Thoracic aorta (tissue), 2 donors: ENCODE measurements around the gene DDX25. TPM values are rescaled to one million over a fixed set of nuclear protein-coding genes. Genes with fewer than 3 reads are reported as not detected.

Experiments
- ATAC-seq: fragments of 150-250 bp; one replicate; pipeline ENCODE4 v1.8.0; 2017; ENCODE audit warnings: low read depth; ENCODE audit not compliant: insufficient number of reproducible peaks, low FRiP score
- DNase-seq: peaks from one replicate; pipeline ENCODE4 v3.0.0-alpha.2; 2020; ENCODE audit warnings: low spot score
- H3K27ac ChIP-seq, 2 donors: fragments of 200-600 bp; sonication (generic); 1 replicate in 1 of 2; 2 replicates in 1 of 2; pipeline ENCODE4 v1.5.1; 2016; ENCODE audit warnings: mild to moderate bottlenecking in 2 of 2, moderate library complexity in 2 of 2
- H3K27me3 ChIP-seq: fragments of 200-600 bp; sonication (generic); replicated peaks from 2 replicates; pipeline ENCODE4 v1.6.0; 2016; ENCODE audit warnings: mild to moderate bottlenecking; ENCODE audit not compliant: insufficient read depth
- H3K36me3 ChIP-seq: fragments of 200-600 bp; sonication (generic); one replicate; pipeline ENCODE4 v1.5.1; 2016
- H3K4me1 ChIP-seq, 2 donors: fragments of 200-600 bp; sonication (generic); 1 replicate in 1 of 2; 2 replicates in 1 of 2; pipeline versions ENCODE4 v1.5.1 to v1.6.0; 2016; ENCODE audit warnings: low read depth in 2 of 2, mild to moderate bottlenecking in 1 of 2; ENCODE audit not compliant: control insufficient read depth in 1 of 2
- H3K4me3 ChIP-seq: fragments of 200-600 bp; sonication (generic); 2 replicates; pipeline ENCODE4 v1.5.1; 2016; ENCODE audit warnings: mild to moderate bottlenecking
- H3K9me3 ChIP-seq: fragments of 200-600 bp; sonication (generic); 2 replicates; pipeline ENCODE4 v1.5.1; 2016
- total RNA-seq, 2 donors: library from RNA; depleted of rRNA; stranded (reverse); fragments of >200 nt; gene quantifications; one replicate each; pipeline versions ENCODE4 v1.1.0 to v1.2.3, GENCODE V29; 2016
- TF ChIP-seq, protein P1 (sequence below): fragments of 200-600 bp; sonication (generic); IDR thresholded peaks from one replicate; pipeline ENCODE4 v1.5.1; 2019; ENCODE audit warnings: antibody characterized with exemption

Gene DDX25
- total RNA-seq, 2 donors from 2014 or later, result not detected

DNA sequence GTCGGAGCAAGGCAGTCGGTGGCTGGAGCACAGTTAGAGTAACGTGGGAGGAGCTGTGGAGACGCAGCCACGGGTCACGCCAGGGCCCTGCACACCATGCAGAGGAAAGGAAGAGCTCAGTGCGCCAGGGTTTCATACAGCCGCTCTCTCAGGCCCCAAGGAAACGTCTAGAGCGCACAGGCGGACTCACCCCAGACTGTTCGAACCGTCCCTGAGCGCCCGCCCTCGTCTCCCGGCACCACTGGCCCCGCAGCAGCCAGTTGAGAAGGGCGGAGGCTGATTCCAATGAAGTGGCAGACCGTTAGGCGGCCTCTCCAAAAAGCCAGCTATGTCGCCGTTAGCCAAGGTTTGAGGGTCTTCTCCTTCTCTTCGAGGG, 17.3 kb upstream of the DDX25 start:
- Histone ChIP-seq H3K4me3 (peak overlapping the region; percentile 89), H3K4me1 (peaks cover 0 to 3% of the 10 kb centered on the region in 2 donors), H3K27ac (peak overlapping the region; percentile 72 to 92), H3K27me3 (no peaks in the 10 kb centered on the region), H3K9me3 (no peaks in the 10 kb centered on the region), H3K36me3 (no peaks in the 10 kb centered on the region)
- TF ChIP-seq, protein P1, sequence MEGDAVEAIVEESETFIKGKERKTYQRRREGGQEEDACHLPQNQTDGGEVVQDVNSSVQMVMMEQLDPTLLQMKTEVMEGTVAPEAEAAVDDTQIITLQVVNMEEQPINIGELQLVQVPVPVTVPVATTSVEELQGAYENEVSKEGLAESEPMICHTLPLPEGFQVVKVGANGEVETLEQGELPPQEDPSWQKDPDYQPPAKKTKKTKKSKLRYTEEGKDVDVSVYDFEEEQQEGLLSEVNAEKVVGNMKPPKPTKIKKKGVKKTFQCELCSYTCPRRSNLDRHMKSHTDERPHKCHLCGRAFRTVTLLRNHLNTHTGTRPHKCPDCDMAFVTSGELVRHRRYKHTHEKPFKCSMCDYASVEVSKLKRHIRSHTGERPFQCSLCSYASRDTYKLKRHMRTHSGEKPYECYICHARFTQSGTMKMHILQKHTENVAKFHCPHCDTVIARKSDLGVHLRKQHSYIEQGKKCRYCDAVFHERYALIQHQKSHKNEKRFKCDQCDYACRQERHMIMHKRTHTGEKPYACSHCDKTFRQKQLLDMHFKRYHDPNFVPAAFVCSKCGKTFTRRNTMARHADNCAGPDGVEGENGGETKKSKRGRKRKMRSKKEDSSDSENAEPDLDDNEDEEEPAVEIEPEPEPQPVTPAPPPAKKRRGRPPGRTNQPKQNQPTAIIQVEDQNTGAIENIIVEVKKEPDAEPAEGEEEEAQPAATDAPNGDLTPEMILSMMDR, result no peak
- ATAC-seq (peak; percentile 21), DNase-seq (no peak)

DNA sequence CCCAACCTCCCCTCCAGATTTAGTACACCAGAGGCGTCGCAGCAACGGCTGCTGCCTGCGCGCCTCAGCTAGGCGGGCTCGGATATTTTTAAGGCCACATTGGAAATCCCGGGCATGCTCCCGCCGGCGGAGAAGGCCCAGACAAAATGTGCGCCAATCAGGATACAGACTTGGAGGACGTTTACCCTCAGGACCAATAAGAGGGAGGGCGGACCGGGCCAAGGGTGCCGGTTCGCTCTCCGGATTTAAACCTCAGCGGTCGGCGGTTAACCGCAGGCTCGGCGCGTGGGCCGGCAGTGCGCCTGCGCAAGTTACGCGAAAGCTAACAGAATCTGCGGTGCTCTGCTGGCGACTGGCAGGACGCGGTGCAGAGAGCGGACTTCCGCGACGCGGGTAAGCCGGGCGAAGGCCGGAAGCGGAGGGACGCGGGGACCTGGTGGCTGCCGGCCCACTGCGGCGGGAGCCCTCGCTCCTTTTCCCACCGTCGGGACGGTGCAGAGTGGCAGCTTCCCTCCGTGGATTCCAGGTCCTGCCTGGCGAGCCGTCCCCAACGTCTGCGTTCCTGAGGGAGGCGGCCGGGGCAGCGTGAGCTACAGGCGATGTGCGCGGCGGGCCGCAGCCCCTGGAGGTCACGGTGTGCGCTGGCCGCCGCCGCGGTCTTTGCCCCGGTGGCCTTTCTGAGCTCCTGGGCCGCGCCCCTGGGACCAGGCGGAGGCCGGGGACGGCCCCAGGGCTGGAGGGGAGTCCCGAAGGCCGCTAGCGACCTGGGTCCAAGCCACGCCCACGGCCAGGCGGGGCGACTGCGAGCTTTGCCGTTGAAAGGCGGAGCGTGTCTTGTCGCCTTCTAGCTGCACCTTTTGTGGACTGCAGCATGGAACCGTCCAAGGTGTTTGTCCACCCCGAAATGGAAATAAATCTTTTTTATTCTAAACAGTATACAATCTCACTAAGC, 16.7 kb upstream of the DDX25 start, which contains the start of gene HYLS1:
Gene HYLS1 (plus strand): TSS at position 296 of the 952 bp plus-strand sequence. CDS start 11,701 bp downstream, outside the sequence.
- Histone ChIP-seq H3K9me3 (no peaks in the 10 kb centered on the region), H3K27me3 (no peaks in the 10 kb centered on the region), H3K4me3 (peak within 1 kb of the TSS; percentile 89), H3K36me3 (peaks cover 3% of the 10 kb centered on the region), H3K4me1 (peaks cover 0 to 3% of the 10 kb centered on the region in 2 donors), H3K27ac (peak within 1 kb of the TSS; percentile 89 to 92)
- TF ChIP-seq, protein P1, result no peak
- DNase-seq, result peak; percentile 81
- ATAC-seq, result peak; percentile 99

- Histone ChIP-seq H3K4me1 (peaks cover 0 to 3% of the 10 kb centered on the region in 2 donors), H3K27ac (no peak overlapping the region), H3K27me3 (no peaks in the 10 kb centered on the region), H3K9me3 (no peaks in the 10 kb centered on the region), H3K4me3 (no peak overlapping the region), H3K36me3 (peaks cover 6% of the 10 kb centered on the region)
- DNase-seq (no peak), ATAC-seq (no peak)
- TF ChIP-seq, protein P1, result no peak
Observed at GRCh38 chr11:125890447-125891100, 13.7 kb upstream of the DDX25 start.

DNA sequence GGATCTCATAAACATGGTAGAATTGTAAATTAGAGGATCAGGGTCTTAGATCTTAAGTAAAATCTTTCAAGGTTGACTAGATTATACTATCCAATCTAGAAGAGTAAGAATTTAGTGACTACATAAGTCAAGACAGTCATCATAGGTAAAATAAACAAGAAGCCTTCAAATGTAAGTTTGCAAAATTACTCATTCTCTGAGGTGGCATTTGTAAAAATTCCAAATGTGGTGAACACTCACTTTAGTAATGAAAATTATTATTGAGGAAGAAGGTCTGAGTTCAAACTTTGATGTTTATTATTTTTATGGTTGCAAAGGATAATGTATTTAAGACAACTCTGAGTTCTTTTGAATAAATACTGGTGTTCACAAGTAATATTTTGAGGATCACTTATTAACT, 12.2 kb upstream of the DDX25 start:
- TF ChIP-seq, protein P1, result no peak
- DNase-seq, result no peak

GRCh38 chr11:125892994-125893393, 11.3 kb upstream of the DDX25 start:
- no peaks in the 10 kb centered on the region for H3K27me3 ChIP-seq

More for the DNA sequence above, 12.2 kb upstream of the DDX25 start:
- Histone ChIP-seq H3K4me1 (peaks cover 0 to 3% of the 10 kb centered on the region in 2 donors), H3K9me3 (no peaks in the 10 kb centered on the region), H3K36me3 (peaks cover 6% of the 10 kb centered on the region), H3K27me3 (no peaks in the 10 kb centered on the region), H3K27ac (no peak overlapping the region), H3K4me3 (no peak overlapping the region)
- no peak for ATAC-seq

More at GRCh38 chr11:125892994-125893393, 11.3 kb upstream of the DDX25 start:
- ATAC-seq (no peak), DNase-seq (no peak)
- Histone ChIP-seq H3K4me3 (no peak overlapping the region), H3K4me1 (peaks cover 0 to 3% of the 10 kb centered on the region in 2 donors), H3K36me3 (peaks cover 6% of the 10 kb centered on the region), H3K27ac (no peak overlapping the region), H3K9me3 (no peaks in the 10 kb centered on the region)
- TF ChIP-seq, protein P1, result no peak
